Natural killer cell (primary cell): Measurements from ENCODE around the gene FKBP8. TPM values are rescaled to one million over a fixed set of nuclear protein-coding genes. Genes with fewer than 3 reads are reported as not detected.

Experiments used
- ATAC-seq, 3 donors: fragments of 150-1000 bp in 2 of 3; fragments of 200-7000 bp in 1 of 3; cut with Tn5 transposase; 1 replicate in 1 of 3; 2 replicates in 2 of 3; pipeline ENCODE4 v1.10.0; 2021; ENCODE audit warnings: mild to moderate bottlenecking in 2 of 3, moderate library complexity in 2 of 3
- DNase-seq, 2 donors: peaks; one replicate each; pipeline versions ENCODE4 v3.0.0 to v3.0.0-alpha.2; 2013 to 2021; ENCODE audit warnings: mixed read lengths in 1 of 2
- H3K27ac ChIP-seq: one replicate; pipeline ENCODE4 v1.5.1; 2013; ENCODE audit warnings: mild to moderate bottlenecking, low read length
- H3K27me3 ChIP-seq: one replicate; pipeline ENCODE4 v1.6.1; 2013; ENCODE audit warnings: low read length; ENCODE audit not compliant: control insufficient read depth, insufficient read depth
- H3K36me3 ChIP-seq: one replicate; pipeline ENCODE4 v1.6.1; 2013; ENCODE audit warnings: low read length; ENCODE audit not compliant: control insufficient read depth, insufficient read depth
- H3K4me1 ChIP-seq: one replicate; pipeline ENCODE4 v1.6.1; 2013; ENCODE audit warnings: low read length; ENCODE audit not compliant: control insufficient read depth, insufficient read depth
- H3K4me3 ChIP-seq: one replicate; pipeline ENCODE4 v1.5.1; 2013; ENCODE audit warnings: low read length
- H3K9me3 ChIP-seq: one replicate; pipeline ENCODE4 v1.6.1; 2013; ENCODE audit warnings: low read length; ENCODE audit not compliant: control insufficient read depth, insufficient read depth
- H3K27ac Mint-ChIP-seq, 2 donors: one replicate each; pipeline ENCODE4 v1.8.0; 2022; ENCODE audit warnings: mild to moderate bottlenecking in 2 of 2, mixed read lengths in 2 of 2, moderate library complexity in 1 of 2
- H3K27me3 Mint-ChIP-seq, 2 donors: one replicate each; pipeline ENCODE4 v1.8.0; 2022; ENCODE audit warnings: low read depth in 2 of 2, mixed read lengths in 2 of 2
- H3K36me3 Mint-ChIP-seq: one replicate; pipeline ENCODE4 v1.8.0; 2022; ENCODE audit warnings: mixed read lengths
- H3K4me1 Mint-ChIP-seq, 2 donors: one replicate each; pipeline ENCODE4 v1.8.0; 2022; ENCODE audit warnings: mixed read lengths in 2 of 2
- H3K4me3 Mint-ChIP-seq: one replicate; pipeline ENCODE4 v1.8.0; 2022; ENCODE audit warnings: mild to moderate bottlenecking, moderate library complexity, mixed read lengths
- H3K9me3 Mint-ChIP-seq, 2 donors: one replicate each; pipeline ENCODE4 v1.8.0; 2022; ENCODE audit warnings: mixed read lengths in 2 of 2
- WGBS: methylation state at CpG from one replicate; pipeline ENCODE4 v1.1.7; 2013; ENCODE audit warnings: missing lambda C conversion rate; ENCODE audit not compliant: insufficient coverage; 5-methylcytosine and 5-hydroxymethylcytosine counted together
- intact Hi-C: fragments of 100-400 bp; cut with micrococcal nuclease; formaldehyde crosslinking; loops from one replicate; pipeline ENCODE4 v1.14.2; 2022
- total RNA-seq, 4 donors: library from RNA; stranded (reverse); fragments of 120-200 nt in 1 of 4; gene quantifications; one replicate each; pipeline versions ENCODE4 v1.2.3 to v1.2.4, GENCODE V29; 2013 to 2022
- TF ChIP-seq, protein P1 (sequence below): fragments of 200-600 bp; IDR thresholded peaks from one replicate; pipeline ENCODE4 v1.8.0; 2022; ENCODE audit warnings: antibody characterized with exemption

The FKBP8 gene
- total RNA-seq, 3 donors from 2014 or later (not counting 1 experiment from before 2014, with no cell fraction given) = 149 to 179 (median 162) TPM

GRCh38 chr19:18590273-18591272, 47.2 kb upstream of the FKBP8 start:
- H3K4me3 Mint-ChIP-seq = peak overlapping the region; percentile 90
- no peaks in the 10 kb centered on the region for H3K27me3 Mint-ChIP-seq
- no peak for ATAC-seq
- 88% methylated on average over 40 of the region's 40 CpGs for WGBS
- H3K27ac ChIP-seq = no peak overlapping the region
- H3K9me3 ChIP-seq = no peaks in the 10 kb centered on the region
- H3K27ac Mint-ChIP-seq = peak overlapping the region; percentile 86 to 88
- no peaks in the 10 kb centered on the region for H3K27me3 ChIP-seq
- intact Hi-C loops = no loop called here
- TF ChIP-seq, protein P1, sequence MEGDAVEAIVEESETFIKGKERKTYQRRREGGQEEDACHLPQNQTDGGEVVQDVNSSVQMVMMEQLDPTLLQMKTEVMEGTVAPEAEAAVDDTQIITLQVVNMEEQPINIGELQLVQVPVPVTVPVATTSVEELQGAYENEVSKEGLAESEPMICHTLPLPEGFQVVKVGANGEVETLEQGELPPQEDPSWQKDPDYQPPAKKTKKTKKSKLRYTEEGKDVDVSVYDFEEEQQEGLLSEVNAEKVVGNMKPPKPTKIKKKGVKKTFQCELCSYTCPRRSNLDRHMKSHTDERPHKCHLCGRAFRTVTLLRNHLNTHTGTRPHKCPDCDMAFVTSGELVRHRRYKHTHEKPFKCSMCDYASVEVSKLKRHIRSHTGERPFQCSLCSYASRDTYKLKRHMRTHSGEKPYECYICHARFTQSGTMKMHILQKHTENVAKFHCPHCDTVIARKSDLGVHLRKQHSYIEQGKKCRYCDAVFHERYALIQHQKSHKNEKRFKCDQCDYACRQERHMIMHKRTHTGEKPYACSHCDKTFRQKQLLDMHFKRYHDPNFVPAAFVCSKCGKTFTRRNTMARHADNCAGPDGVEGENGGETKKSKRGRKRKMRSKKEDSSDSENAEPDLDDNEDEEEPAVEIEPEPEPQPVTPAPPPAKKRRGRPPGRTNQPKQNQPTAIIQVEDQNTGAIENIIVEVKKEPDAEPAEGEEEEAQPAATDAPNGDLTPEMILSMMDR = no peak
- H3K36me3 Mint-ChIP-seq = no peaks in the 10 kb centered on the region
- H3K4me1 Mint-ChIP-seq = peaks cover 14 to 39% of the 10 kb centered on the region in 2 donors
- H3K9me3 Mint-ChIP-seq = no peaks in the 10 kb centered on the region
- DNase-seq = peak in 1 of 2 donors; percentile 39
- H3K4me3 ChIP-seq = no peak overlapping the region
- H3K4me1 ChIP-seq = peaks cover 50% of the 10 kb centered on the region
- H3K36me3 ChIP-seq = peaks cover 4% of the 10 kb centered on the region

DNA sequence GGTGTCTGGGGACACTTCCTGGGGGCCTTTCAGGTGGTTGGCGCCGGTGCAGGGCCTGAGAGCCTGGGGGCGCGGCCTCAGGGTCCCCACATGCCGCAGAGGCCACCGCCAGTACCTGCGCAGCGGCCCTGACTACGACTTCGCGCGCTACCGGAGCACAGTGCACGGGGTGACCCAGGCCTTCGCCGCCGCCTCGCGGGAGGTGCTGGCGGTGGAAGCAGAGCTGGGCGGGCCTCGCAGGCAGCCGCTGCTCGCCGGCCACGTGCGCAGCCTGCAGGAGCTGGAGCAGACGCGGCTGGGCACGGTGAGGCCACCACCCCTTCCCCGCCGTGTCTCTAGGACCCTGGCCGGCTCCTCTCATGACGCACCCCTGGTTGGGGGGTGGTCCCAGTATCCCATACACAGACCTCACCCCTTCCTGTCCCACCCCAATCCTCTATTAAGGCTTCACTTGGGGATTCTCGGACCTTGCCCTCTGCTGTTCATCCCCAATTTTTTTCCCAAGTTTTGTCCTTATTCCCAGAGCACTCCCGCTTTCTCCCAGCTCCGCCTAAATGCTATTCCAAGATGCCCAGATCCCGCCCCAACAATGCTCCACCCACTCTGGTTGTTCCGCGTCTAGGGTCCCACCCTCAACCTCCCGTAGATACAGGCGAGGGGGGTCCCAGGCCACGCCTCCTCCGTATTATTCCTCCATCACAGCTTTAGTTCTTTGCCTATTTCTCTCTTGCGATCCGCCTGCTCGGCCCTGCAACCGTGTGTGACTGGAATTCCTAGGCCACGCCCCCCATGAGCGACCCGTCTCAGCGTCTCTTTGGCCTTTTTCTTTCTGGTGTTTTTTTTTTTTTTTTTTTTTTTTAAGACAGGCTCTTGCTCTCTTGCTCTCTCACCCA, 46.3 kb upstream of the FKBP8 start:
- TF ChIP-seq, protein P1 = no peak
- Histone ChIP-seq H3K4me3 (peak overlapping the region; percentile 54), H3K27me3 (no peaks in the 10 kb centered on the region), H3K4me1 (peaks cover 41% of the 10 kb centered on the region), H3K27ac (peak overlapping the region; percentile 77), H3K9me3 (no peaks in the 10 kb centered on the region), H3K36me3 (peaks cover 4% of the 10 kb centered on the region)
- Mint-ChIP-seq H3K9me3 (no peaks in the 10 kb centered on the region), H3K36me3 (no peaks in the 10 kb centered on the region), H3K4me1 (peaks cover 11 to 31% of the 10 kb centered on the region in 2 donors), H3K4me3 (peak overlapping the region; percentile 90), H3K27me3 (no peaks in the 10 kb centered on the region), H3K27ac (peak overlapping the region; percentile 86 to 88)
- ATAC-seq = peak; percentile 64 to 78 (median 64)
- 21% methylated on average over 52 of the region's 52 CpGs for WGBS
- intact Hi-C loops = loop anchor here (2.0 to 5.0 kb wide), 4 partner anchors 19 to 329 kb away; partner anchors contain the start of genes COPE, DDX49, ELL and UBA52
- peak; percentile 70 to 88 for DNase-seq

- peak within 1 kb of the TSS; percentile 77 for H3K27ac ChIP-seq
- H3K36me3 Mint-ChIP-seq = no peaks in the 10 kb centered on the region
- peaks cover 9 to 28% of the 10 kb centered on the region in 2 donors for H3K4me1 Mint-ChIP-seq
- H3K27me3 ChIP-seq = no peaks in the 10 kb centered on the region
- intact Hi-C loops = loop anchor here (2.0 to 5.0 kb wide), 4 partner anchors 18 to 330 kb away; partner anchors contain the start of genes COPE, DDX49, ELL and UBA52
- peak within 1 kb of the TSS; percentile 86 to 88 for H3K27ac Mint-ChIP-seq
- peak within 1 kb of the TSS; percentile 54 for H3K4me3 ChIP-seq
- peaks cover 0 to 4% of the 10 kb centered on the region in 2 donors for H3K27me3 Mint-ChIP-seq
- TF ChIP-seq, protein P1 = peak; percentile 85
- H3K9me3 ChIP-seq = no peaks in the 10 kb centered on the region
- H3K4me3 Mint-ChIP-seq = peak within 1 kb of the TSS; percentile 90
- H3K36me3 ChIP-seq = peaks cover 4% of the 10 kb centered on the region
- under 1% methylated on average over 72 of the region's 72 CpGs for WGBS
- no peaks in the 10 kb centered on the region for H3K9me3 Mint-ChIP-seq
- peak; percentile 79 to 90 (median 80) for ATAC-seq
- peak; percentile 78 to 93 for DNase-seq
- H3K4me1 ChIP-seq = peaks cover 33% of the 10 kb centered on the region
These were observed 45.4 kb upstream of the FKBP8 start, which contains the start of gene REX1BD for GRCh38 chr19:18588611-18589379. Gene REX1BD, plus strand, starts transcription at chr19:18588798. Its CDS starts 4 bp downstream, at chr19:18588802.
